Pancreas (tissue), 10 donors: Measurements from ENCODE around the gene FAM20C. TPM values are rescaled to one million over a fixed set of nuclear protein-coding genes. Genes with fewer than 3 reads are reported as not detected.

ENCODE experiments used
- ATAC-seq, 4 donors: fragments of 200-7000 bp; cut with Tn5 transposase; one replicate each; pipeline versions ENCODE4 v1.8.0 to v1.9.1; 2020; ENCODE audit warnings: mild to moderate bottlenecking in 4 of 4, moderate library complexity in 4 of 4
- DNase-seq, 6 donors: peaks; one replicate each; pipeline ENCODE4 v3.0.0-alpha.2; 2020
- FAIRE-seq: peaks from 2 replicates; lab custom pipeline; 2012; peaks lifted over from hg19 to GRCh38; lab: Jason Lieb, UNC
- H3K27ac ChIP-seq, 4 donors: fragments of 200-600 bp; sonication (generic); 1 replicate in 3 of 4; 2 replicates in 1 of 4; pipeline versions ENCODE4 v1.5.0 to v1.8.0; 2020
- H3K27me3 ChIP-seq, 4 donors: fragments of 200-600 bp; one replicate each; pipeline ENCODE4 v1.8.0; 2021
- H3K36me3 ChIP-seq, 3 donors: fragments of 200-600 bp; sonication (generic) in 1 of 3; one replicate each; pipeline versions ENCODE4 v1.5.0 to v1.8.0; 2020 to 2021
- H3K4me1 ChIP-seq, 3 donors: fragments of 200-600 bp; one replicate each; pipeline ENCODE4 v1.8.0; 2021
- H3K4me3 ChIP-seq, 4 donors: fragments of 200-600 bp; sonication (generic) in 2 of 4; one replicate each; pipeline versions ENCODE4 v1.5.0 to v1.8.0; 2020 to 2021
- H3K9me3 ChIP-seq, 4 donors: fragments of 200-600 bp; one replicate each; pipeline ENCODE4 v1.8.0; 2021
- CTCF ChIP-seq, 4 donors: fragments of 200-600 bp; sonication (generic) in 3 of 4; IDR thresholded peaks; one replicate each; pipeline versions ENCODE4 v1.5.0 to v1.8.0; 2021; ENCODE audit warnings: antibody characterized with exemption in 4 of 4
- WGBS, 2 donors: extraction: QIAGEN DNeasy Blood & Tissue Kit; methylation state at CpG; one replicate each; pipeline ENCODE4 v1.1.7; 2013; 5-methylcytosine and 5-hydroxymethylcytosine counted together
- intact Hi-C, 3 donors: fragments of 100-400 bp; cut with DNase I; formaldehyde crosslinking; loops; one replicate each; pipeline versions ENCODE4 v1.11.1 to v1.14.2; 2022
- polyA plus RNA-seq, 2 donors: library from polyadenylated mRNA; stranded (reverse); fragments of 200-250 nt; gene quantifications; one replicate each; pipeline ENCODE4 v1.2.3, GENCODE V29; 2013
- total RNA-seq, 6 donors: library from RNA; stranded (reverse); fragmentation: NEBNext Ultra II Directional in 4 of 6; extraction: Animal tissue kit (Norgen Biotek cat#: 25700) in 4 of 6; gene quantifications; one replicate each; pipeline versions ENCODE4 v1.2.1 to v1.2.4, GENCODE V29; 2021 to 2023
- donor health status: healthy with polysubstance abuse.
- donor health status: DM: no; HTN: no; CAD: no; lungs with moderate emphysema.
- donor health status: DM: no; HTN: no; CAD: no.
- donor health status: control.
- donor health status: control.
- donor health status: Bipolar disorder and iron deficiency.
- donor health status: DM: yes; HTN: yes; CAD: no.
- donor health status: DM: no; HTN: no; CAD: no.
- donor health status: DM: no; HTN: no; CAD: no.
- donor health status: DM: yes; HTN: yes; CAD: no.

The FAM20C gene
- total and polyA plus RNA-seq, 8 donors: 8.9 to 43.1 (median 13.4) TPM

GRCh38 chr7:229184-229964, 37.0 kb downstream of the FAM20C start:
- no peak overlapping the region for H3K27ac ChIP-seq
- intact Hi-C loops: no loop called here

GRCh38 chr7:230274-230673, 37.9 kb downstream of the FAM20C start:
- intact Hi-C loops: no loop called here
- DNase-seq: no peak
- Histone ChIP-seq H3K4me3 (no peak overlapping the region), H3K9me3 (no peaks in the 10 kb centered on the region), H3K36me3 (no peaks in the 10 kb centered on the region), H3K27me3 (no peaks in the 10 kb centered on the region), H3K4me1 (peaks cover 0 to 12% (median 2%) of the 10 kb centered on the region in 3 donors), H3K27ac (no peak overlapping the region)
- no peak for TF ChIP-seq CTCF (IDR thresholded peaks at IDR 0.05)
- WGBS, 2 donors: 85 to 89% methylated on average over 14 to 17 of the region's 17 CpGs
- FAIRE-seq: no peak
- ATAC-seq: no peak

More at GRCh38 chr7:229184-229964, 37.0 kb downstream of the FAM20C start:
- ATAC-seq (peak; percentile 14 to 47 (median 32)), FAIRE-seq (no peak), DNase-seq (no peak)
- no peaks in the 10 kb centered on the region for H3K9me3 ChIP-seq
- H3K36me3 ChIP-seq: no peaks in the 10 kb centered on the region
- H3K4me3 ChIP-seq: no peak overlapping the region
- no peak for TF ChIP-seq CTCF (IDR thresholded peaks at IDR 0.05)
- no peaks in the 10 kb centered on the region for H3K27me3 ChIP-seq
- peaks cover 0 to 6% (median 0%) of the 10 kb centered on the region in 3 donors for H3K4me1 ChIP-seq
- WGBS, 2 donors: 89 to 92% methylated on average over 29 of the region's 29 CpGs

DNA sequence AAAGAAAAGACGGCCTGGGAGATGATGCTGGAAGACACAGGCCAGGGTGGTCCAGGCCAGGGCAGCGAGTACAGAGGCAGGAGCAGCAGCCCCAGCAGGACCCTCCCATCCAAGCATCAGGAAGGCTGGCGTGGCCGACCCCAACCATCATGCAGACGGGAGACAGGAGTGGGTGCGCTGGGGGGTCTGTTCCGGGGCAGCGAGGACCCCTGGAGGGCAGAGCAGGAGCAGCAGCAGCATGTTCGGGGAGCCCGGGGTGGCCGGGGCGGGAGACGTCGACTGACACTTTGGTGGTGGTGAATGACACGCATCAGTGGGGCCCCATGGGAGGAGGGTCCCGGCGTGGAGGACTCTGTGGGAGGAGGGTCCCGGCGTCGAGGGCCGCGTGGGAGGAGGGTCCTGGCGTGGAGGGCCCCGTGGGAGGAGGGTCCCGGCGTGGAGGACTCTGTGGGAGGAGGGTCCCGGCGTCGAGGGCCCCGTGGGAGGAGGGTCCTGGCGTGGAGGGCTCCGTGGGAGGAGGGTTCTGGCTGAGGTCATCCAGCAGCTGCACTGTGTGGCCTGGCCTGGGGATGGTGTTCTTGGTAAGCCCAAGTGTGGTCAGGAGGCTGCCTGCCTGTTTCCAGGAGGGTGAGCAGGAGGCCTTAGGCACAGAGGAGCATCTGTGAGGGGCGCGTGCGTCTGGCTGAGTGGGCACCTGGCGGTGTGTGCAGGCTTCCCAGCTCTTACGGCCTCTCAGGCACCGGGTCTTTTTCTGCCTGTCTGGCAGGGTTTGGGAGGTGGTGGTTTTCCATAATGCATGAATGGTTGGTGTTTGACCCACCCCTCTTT, 38.9 kb downstream of the FAM20C start:
- no peak overlapping the region for H3K4me3 ChIP-seq
- H3K27ac ChIP-seq: no peak overlapping the region
- FAIRE-seq: no peak

DNA sequence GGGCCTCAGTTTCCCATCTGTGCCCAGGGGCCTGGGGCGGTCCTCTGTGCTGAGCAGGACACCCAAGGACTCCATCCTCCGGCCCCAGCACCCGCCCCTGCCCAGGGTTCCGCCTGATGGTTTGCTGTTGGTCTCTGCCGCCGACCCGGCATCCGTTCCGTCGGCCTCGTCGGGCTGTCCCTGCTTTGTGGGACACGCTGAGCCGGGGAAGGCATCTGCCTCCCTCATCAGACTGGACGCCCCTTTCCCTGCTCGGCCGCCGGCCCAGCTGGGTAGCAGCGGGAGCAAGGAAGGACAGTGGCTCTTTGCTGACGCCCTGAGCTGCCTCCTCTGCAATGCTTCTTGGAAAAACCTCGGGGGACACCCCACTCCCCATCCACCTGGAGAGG, 39.5 kb downstream of the FAM20C start:
- H3K4me3 ChIP-seq: no peak overlapping the region
- WGBS, 2 donors: 90 to 93% methylated on average over 21 of the region's 21 CpGs
- no peak overlapping the region for H3K27ac ChIP-seq
- no peak for FAIRE-seq
- intact Hi-C loops: no loop called here
- no peaks in the 10 kb centered on the region for H3K36me3 ChIP-seq
- DNase-seq: no peak
- H3K27me3 ChIP-seq: no peaks in the 10 kb centered on the region
- no peaks in the 10 kb centered on the region for H3K9me3 ChIP-seq
- peaks cover 8 to 27% (median 12%) of the 10 kb centered on the region in 3 donors for H3K4me1 ChIP-seq
- ATAC-seq: no peak
- TF ChIP-seq CTCF (IDR thresholded peaks at IDR 0.05): no peak

More for the DNA sequence above, 38.9 kb downstream of the FAM20C start:
- H3K4me1 ChIP-seq: peaks cover 6 to 21% (median 12%) of the 10 kb centered on the region in 3 donors
- no peak for TF ChIP-seq CTCF (IDR thresholded peaks at IDR 0.05)
- 85 to 91% methylated on average over 36 to 38 of the region's 38 CpGs for WGBS, 2 donors
- intact Hi-C loops: no loop called here
- H3K9me3 ChIP-seq: no peaks in the 10 kb centered on the region
- no peaks in the 10 kb centered on the region for H3K36me3 ChIP-seq
- H3K27me3 ChIP-seq: no peaks in the 10 kb centered on the region
- ATAC-seq: no peak
- DNase-seq: peak in 1 of 6 donors; percentile 74
